Left lung (tissue), 10 donors: ENCODE data around the gene EFR3B. TPM values are rescaled to one million over a fixed set of nuclear protein-coding genes. Genes with fewer than 3 reads are reported as not detected.

ENCODE experiments used
- ATAC-seq: fragments of 200-7000 bp; cut with Tn5 transposase; one replicate; pipeline ENCODE4 v1.9.1; 2020; ENCODE audit warnings: moderate library complexity
- DNase-seq, 4 donors: peaks; one replicate each; pipeline ENCODE4 v3.0.0-alpha.2; 2013 to 2020
- H3K27ac ChIP-seq, 2 donors: fragments of 200-600 bp; sonication (generic) in 1 of 2; one replicate each; pipeline versions ENCODE4 v1.5.0 to v1.8.0; 2020 to 2021
- H3K27me3 ChIP-seq, 2 donors: fragments of 200-600 bp; sonication (generic) in 1 of 2; one replicate each; pipeline versions ENCODE4 v1.5.0 to v1.8.0; 2020 to 2021
- H3K36me3 ChIP-seq, 2 donors: fragments of 200-600 bp; sonication (generic) in 1 of 2; one replicate each; pipeline versions ENCODE4 v1.5.0 to v1.8.0; 2020 to 2021
- H3K4me1 ChIP-seq, 2 donors: fragments of 200-600 bp; one replicate each; pipeline ENCODE4 v1.8.0; 2021
- H3K4me3 ChIP-seq, 2 donors: fragments of 200-600 bp; sonication (generic) in 1 of 2; one replicate each; pipeline versions ENCODE4 v1.5.0 to v1.8.0; 2020 to 2021; ENCODE audit warnings: mild to moderate bottlenecking in 1 of 2
- H3K9me3 ChIP-seq, 2 donors: fragments of 200-600 bp; sonication (generic) in 1 of 2; one replicate each; pipeline versions ENCODE4 v1.5.0 to v1.8.0; 2020 to 2021
- CTCF ChIP-seq, 2 donors: fragments of 200-600 bp; sonication (generic) in 1 of 2; IDR thresholded peaks; one replicate each; pipeline versions ENCODE4 v1.5.0 to v1.8.0; 2021; ENCODE audit warnings: antibody characterized with exemption in 2 of 2
- intact Hi-C, 2 donors: fragments of 100-400 bp; cut with DNase I; formaldehyde crosslinking; loops; one replicate each; pipeline versions ENCODE4 v1.11.2 to v1.14.2; 2022
- polyA plus RNA-seq, 6 donors: library from polyadenylated mRNA; unstranded; fragments of 120-200 nt; gene quantifications; one replicate each; pipeline ENCODE4 v1.2.1, GENCODE V29; 2013; ENCODE audit not compliant: insufficient read length in 6 of 6
- total RNA-seq, 2 donors: library from RNA; stranded (reverse); fragmentation: NEBNext Ultra II Directional; extraction: Animal tissue kit (Norgen Biotek cat#: 25700); gene quantifications; one replicate each; pipeline ENCODE4 v1.2.1, GENCODE V29; 2021
- donor health status: DM: no; HTN: yes; CAD: no.
- donor health status: DM: no; HTN: no; CAD: no.

The EFR3B gene
- total and polyA plus RNA-seq, 8 donors: 2.4 to 10.5 (median 7.6) TPM

GRCh38 chr2:25194576-25195122 lies 152.8 kb downstream of the EFR3B start:
- ATAC-seq (no peak), DNase-seq (no peak)
- intact Hi-C loops: loop anchor here in 1 of 2 donors (10.0 kb wide), 1 partner anchor 220 kb away; the partner anchor contains the start of gene DNAJC27
- Histone ChIP-seq H3K27me3 (no peaks in the 10 kb centered on the region), H3K4me3 (no peak overlapping the region), H3K4me1 (peaks cover 0 to 6% of the 10 kb centered on the region in 2 donors), H3K36me3 (no peaks in the 10 kb centered on the region), H3K9me3 (no peaks in the 10 kb centered on the region), H3K27ac (no peak overlapping the region)
- no peak for TF ChIP-seq CTCF (IDR thresholded peaks at IDR 0.05)

GRCh38 chr2:25197336-25198208 lies 155.7 kb downstream of the EFR3B start:
- ATAC-seq (no peak), DNase-seq (no peak)
- no peak overlapping the region for H3K4me3 ChIP-seq
- no peaks in the 10 kb centered on the region for H3K36me3 ChIP-seq
- H3K4me1 ChIP-seq: peaks cover 0 to 6% of the 10 kb centered on the region in 2 donors
- H3K9me3 ChIP-seq: no peaks in the 10 kb centered on the region
- intact Hi-C loops: loop anchor here in 1 of 2 donors (10.0 kb wide), 1 partner anchor 223 kb away; the partner anchor contains the start of gene DNAJC27
- no peak overlapping the region for H3K27ac ChIP-seq
- no peak for TF ChIP-seq CTCF (IDR thresholded peaks at IDR 0.05)
- no peaks in the 10 kb centered on the region for H3K27me3 ChIP-seq

GRCh38 chr2:25198209-25198525 lies 156.3 kb downstream of the EFR3B start:
- Histone ChIP-seq H3K27ac (no peak overlapping the region), H3K4me1 (peaks cover 0 to 6% of the 10 kb centered on the region in 2 donors), H3K9me3 (no peaks in the 10 kb centered on the region), H3K36me3 (no peaks in the 10 kb centered on the region), H3K4me3 (no peak overlapping the region), H3K27me3 (peaks cover 0 to 1% of the 10 kb centered on the region in 2 donors)
- intact Hi-C loops: loop anchor here in 1 of 2 donors (10.0 kb wide), 1 partner anchor 223 kb away; the partner anchor contains the start of gene DNAJC27
- TF ChIP-seq CTCF (IDR thresholded peaks at IDR 0.05): no peak
- ATAC-seq (no peak), DNase-seq (no peak)

- DNase-seq (no peak), ATAC-seq (no peak)
- H3K4me1 ChIP-seq: peaks cover 0 to 6% of the 10 kb centered on the region in 2 donors
- H3K27ac ChIP-seq: no peak overlapping the region
- no peaks in the 10 kb centered on the region for H3K9me3 ChIP-seq
- no peak overlapping the region for H3K4me3 ChIP-seq
- intact Hi-C loops: loop anchor here in 1 of 2 donors (10.0 kb wide), 1 partner anchor 224 kb away; the partner anchor contains the start of gene DNAJC27
- H3K36me3 ChIP-seq: no peaks in the 10 kb centered on the region
- peaks cover 0 to 6% of the 10 kb centered on the region in 2 donors for H3K27me3 ChIP-seq
- no peak for TF ChIP-seq CTCF (IDR thresholded peaks at IDR 0.05)
Measured at GRCh38 chr2:25198576-25198975, 156.7 kb downstream of the EFR3B start.

- Histone ChIP-seq H3K9me3 (no peaks in the 10 kb centered on the region), H3K4me3 (no peak overlapping the region), H3K27ac (no peak overlapping the region), H3K27me3 (peaks cover 0 to 16% of the 10 kb centered on the region in 2 donors), H3K36me3 (no peaks in the 10 kb centered on the region), H3K4me1 (peaks cover 0 to 10% of the 10 kb centered on the region in 2 donors)
- no peak for ATAC-seq
- intact Hi-C loops: no loop called here
- no peak for TF ChIP-seq CTCF (IDR thresholded peaks at IDR 0.05)
- no peak for DNase-seq
Measured at GRCh38 chr2:25201265-25201664, 159.4 kb downstream of the EFR3B start.
